ENCODE measurements around the gene ADM2.

GRCh38 chr22:50490531-50491308 lies 9.4 kb downstream of the ADM2 start:
- no peak for TF ChIP-seq CTCF (IDR thresholded peaks at IDR 0.05; ENCODE audit: poor library complexity)
- TF ChIP-seq EZH2 (IDR thresholded peaks at IDR 0.05; ENCODE audit: borderline replicate concordance): no peak

Measured in hepatocyte (in vitro differentiated cells).